GM19025 (cell line): ENCODE data around the gene GSG1L.

Source experiments
- ATAC-seq: cut with Tn5 transposase; IDR thresholded peaks from one replicate; pipeline ENCODE4 v1.9.1; 2021; ENCODE audit warnings: mild to moderate bottlenecking, low read depth, moderate library complexity; ENCODE audit not compliant: unreplicated experiment

The GSG1L gene

DNA sequence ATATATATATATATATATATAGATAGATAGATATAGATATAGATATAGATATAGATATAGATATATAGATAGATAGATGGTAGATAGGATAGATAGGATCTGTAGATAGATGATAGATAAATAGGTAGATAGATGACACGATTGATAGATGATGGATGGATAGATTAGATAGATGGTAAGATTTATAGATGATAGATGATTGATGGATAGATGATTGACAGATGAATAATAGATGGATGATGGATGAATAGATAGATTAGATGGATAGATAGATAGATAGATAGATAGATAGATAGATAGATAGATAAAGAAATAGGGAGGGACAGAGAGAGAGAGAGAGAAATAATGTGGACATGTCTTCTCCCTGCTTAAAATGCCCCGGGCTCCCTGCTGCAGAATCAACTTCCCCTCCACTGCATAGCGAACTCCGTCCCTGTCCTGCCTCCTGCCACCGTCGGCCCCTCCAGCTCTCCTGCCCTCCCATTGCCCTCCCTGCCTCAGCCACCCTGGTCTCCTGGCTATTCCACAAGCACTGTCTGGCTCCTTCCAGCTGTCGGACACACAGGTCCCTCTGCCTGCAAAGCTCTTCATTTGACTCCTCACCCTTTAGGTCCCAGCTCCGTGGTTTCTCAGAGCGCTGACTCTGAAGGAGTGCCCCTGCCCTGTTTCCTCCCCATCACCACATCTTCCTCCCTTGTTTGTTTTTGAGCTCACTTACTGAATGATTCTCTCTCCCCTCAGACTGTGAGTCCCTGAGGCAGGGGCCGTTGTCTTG is 259.6 kb downstream of the GSG1L start:
- ATAC-seq: no peak

DNA sequence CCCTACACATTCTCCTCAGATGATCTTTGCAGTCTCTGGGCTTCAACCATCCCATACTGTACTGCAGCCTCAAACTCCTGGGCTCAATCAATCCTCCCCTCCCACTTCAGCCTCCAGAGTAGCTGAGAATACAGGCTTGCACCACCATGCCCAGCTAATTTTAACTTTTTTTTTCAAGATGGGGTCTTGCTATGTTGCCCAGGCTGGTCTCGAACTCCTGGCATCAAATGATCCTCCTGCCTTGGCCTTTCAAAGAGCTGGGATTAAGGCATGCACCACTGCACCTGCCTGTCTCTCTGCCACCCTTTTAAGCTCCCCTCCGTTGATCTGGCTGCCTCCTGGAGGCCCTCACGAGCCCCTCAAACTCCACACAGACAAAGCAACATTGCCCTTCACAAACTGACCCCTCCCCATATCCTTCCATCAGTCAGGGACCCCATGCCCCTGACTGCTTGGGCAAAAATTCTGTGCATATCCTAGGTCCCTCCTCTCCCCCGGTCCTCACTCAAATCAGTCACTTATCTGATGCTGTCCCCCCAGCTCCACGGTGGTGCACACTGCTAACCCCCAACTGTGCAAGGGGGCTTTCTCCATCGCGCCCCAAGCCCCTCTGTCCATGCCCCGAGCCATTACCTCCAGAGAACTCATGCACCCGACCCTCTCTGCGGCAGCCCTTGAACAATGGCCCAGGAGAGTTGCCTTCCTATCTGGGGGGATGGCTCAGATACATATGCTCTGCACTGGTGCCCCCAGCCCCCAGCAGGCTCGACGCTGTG is 260.7 kb downstream of the GSG1L start:
- no peak for ATAC-seq

DNA sequence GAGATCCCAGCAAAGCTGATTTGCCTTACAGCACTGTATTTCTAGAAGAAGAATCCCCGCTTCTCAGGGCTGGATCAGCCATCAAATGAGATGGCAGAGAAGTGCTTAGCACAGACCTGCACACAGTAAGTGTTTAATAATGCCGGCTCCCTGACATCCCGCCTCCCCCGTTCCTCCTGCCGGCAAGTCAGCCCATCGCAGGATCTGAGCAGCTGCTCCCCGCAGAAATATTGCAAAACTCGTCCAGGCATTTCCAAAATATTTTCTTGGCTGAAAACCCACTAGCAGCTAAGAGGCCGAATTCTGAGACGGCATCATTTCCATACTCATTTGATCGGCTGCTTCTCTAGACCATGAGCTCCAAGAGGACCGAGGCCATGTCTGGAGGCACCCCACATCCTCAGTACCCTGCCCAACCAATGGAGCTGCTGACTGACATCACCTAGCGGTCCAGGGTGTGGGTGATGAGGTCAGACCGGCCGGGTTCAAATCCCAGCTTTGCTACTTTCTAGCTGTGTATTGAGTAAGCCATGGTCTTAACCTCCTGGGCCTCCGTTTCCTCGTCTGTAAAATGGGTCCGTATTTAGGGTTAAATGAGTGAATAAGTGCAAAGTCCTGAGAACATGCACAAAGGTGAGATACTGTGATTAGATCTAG is 262.1 kb downstream of the GSG1L start:
- ATAC-seq: no peak

DNA sequence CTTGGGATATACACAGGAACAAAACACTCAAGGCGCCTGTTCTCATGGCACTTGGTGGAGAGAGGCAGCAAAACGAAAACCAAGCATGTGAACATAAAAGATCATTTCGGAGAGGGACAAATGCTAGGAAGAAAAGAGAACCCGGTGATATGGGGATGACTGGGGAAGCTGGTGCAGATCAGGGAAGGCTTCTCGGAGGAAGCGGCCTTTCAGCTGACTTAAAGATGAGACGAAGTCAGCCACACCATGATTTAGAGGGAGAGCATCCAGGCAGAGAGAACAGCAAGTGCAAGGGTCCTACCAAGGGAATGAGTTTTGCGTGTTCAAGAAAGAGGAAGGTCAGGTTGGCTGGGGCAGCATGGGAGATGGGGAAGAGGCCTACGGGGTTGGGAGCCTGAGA is 262.7 kb downstream of the GSG1L start:
- no peak for ATAC-seq

DNA sequence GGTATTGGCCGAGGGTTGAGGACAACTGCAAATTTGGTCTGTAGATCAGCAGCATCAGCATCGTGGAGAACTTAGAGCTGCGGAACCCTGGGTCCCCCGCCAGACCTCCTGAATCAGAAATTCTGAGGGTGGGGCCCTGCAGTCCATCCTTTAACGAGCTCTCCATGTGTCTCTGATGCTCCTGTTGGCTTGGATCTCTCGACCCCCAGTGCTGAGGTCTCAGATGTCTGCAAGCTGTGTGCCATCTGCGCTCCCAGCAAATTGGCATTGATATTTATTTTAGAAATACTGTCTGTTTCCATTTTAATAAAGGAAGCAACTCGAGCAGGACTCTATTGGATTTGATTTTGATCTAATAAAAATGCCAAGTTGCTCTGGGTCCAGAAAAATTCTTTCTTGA is 263.6 kb downstream of the GSG1L start:
- ATAC-seq: no peak

DNA sequence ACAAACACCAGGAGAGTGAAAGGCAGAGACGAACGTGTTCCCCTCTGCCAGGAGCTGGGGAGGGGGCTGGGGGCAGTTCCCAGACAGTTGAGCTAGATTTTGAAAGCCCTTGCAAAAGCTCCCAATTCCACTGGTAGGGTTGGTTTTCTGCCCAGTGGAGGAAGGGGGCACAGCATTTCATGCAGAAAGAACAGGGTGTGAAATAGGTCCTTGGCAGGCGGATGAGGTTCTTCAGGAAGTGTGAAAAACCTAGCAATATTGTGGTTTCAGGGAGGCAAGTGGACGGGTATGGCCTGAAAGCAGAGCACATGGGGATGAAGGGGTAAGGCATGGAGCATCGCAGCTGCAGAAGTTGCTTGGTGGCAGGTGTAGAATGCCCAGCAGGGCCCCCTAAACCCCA is 265.3 kb downstream of the GSG1L start:
- ATAC-seq: no peak

DNA sequence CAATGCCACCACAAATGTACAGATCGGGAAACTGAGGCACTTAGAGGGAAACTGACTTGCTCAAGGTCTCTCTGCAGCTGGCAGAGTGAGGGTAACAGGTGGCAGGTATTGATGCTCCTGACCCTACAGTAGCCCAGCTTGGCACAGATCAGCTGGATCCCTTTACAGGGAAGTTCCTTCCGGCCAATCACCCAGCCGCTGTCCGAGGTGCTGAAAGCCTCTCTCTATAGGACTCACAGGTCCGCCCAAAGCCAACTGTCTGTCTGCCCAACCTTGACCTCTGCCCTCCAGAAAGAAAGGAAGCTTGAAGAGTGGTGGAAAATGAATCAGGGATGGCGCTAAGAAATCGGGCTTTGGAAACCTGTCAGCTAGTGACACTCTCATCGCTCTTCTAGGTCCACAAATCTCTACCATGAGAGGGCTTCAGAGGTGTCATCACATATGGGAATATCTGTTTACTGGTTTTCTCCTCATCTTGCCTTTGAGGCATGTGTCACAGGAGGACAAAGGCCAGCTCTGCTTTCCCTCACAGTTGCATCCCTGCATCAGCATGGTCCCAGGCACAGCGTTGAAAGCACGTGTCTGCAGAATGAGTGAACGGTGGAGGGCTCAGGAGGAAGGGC is 267.4 kb downstream of the GSG1L start:
- no peak for ATAC-seq

DNA sequence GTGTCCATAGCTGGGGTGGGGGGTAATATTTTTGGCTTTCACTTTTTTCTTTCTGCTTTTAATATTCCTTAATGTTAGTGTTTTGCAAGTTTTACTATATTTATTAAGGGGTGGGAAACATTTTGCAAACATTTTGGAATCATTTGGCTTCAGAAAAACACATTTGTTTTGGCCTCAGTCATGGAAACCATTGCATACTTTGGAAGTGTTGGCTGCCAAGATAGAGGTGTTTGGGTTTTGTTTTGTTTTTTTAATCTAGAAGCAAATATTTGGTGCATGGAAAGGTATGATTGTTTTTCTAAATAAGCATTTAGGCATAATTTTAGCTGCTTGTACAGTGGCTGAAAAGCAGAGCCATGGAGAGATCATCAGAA is 270.3 kb downstream of the GSG1L start:
- no peak for ATAC-seq

DNA sequence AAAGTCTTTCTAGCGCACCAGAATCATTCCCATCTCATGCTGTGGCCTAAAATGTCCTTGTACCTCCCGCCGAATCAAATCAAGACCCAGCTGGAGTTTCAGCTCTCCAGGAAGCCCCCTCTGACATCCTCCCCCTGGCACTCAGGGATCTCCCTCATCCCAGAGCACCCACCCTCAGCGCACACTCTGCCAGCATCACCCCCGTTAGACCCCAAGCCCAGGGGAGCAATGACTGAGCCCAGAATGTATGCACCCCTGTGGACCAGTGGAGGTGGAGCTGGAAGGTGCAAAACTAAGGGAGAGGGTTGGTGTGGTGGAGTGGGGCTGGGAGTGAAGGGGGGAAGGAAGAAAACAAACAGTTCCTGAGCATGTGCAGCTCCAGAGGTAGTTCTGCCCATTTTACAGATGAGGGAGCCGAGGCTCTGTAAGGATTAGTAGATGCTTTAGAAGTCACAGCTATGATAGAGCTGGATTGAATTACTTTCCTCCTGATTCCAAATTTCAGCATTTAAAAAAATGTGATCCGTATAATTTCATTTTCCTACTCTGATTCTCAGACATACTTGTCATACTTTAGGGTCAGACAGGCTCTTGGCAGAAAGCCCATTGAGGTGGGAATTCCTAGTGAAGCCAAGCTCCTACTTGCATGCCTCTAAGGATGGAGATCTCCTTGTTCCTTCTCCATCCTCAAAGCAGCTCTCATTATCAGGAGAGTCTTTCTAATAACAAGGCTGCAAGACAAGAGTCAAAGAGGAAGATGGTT is 270.8 kb downstream of the GSG1L start:
- ATAC-seq: no peak

DNA sequence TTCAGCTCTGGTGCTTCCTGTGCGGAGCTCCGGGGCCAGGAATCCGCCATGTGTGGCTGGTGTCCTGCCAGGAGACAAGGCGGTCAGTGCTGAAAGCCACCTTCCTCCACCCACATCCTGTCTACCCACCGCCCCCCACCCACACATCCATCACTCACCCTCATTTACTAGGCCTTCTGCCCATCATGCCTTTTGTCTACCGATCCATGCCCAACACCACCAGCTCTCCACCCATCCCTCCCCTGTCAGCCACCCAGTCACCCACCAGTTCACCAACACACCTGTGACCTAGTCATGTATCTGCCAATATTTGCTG is 272.2 kb downstream of the GSG1L start:
- no peak for ATAC-seq

DNA sequence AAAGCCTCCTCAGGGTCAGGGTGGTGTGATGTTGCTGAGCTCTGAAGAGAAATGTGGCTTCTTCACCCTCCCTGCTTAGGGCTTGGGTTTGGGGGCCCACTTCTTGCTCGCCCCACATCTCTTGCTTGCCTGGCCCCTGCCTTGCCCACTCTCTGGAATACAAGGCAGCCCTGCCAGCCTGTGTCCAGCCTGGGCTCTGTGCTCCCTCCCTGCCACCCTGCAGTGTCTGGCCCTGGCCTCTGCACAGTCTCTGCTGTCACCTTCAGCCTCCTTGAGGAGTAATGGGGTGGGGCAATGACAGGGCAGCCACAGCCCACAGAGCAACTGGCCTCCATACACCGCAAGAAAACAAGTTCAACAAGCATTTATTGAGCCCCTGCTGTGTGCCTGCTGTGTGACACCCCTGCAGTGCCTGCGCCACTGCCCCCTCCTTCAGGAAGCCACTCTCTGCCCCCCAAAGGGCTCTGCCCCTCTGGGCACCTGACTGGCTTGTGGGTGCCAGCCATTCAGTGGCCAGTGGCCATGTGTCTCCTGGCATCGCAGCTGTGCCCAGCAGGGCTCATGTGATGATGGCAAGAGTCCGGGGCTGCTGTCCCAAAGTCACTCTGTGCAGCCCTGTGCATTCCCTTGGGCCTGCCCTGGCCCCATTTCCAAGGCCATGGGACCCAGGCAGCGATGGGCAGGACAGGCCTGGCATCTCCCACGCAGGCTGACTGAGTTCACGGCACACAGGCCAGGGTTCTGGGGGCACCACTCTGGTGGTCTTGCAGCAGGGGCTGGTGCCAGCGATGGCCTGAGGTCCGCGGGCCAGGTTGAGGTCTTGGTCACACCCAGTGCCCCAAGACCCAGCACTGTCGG is 272.7 kb downstream of the GSG1L start:
- no peak for ATAC-seq

DNA sequence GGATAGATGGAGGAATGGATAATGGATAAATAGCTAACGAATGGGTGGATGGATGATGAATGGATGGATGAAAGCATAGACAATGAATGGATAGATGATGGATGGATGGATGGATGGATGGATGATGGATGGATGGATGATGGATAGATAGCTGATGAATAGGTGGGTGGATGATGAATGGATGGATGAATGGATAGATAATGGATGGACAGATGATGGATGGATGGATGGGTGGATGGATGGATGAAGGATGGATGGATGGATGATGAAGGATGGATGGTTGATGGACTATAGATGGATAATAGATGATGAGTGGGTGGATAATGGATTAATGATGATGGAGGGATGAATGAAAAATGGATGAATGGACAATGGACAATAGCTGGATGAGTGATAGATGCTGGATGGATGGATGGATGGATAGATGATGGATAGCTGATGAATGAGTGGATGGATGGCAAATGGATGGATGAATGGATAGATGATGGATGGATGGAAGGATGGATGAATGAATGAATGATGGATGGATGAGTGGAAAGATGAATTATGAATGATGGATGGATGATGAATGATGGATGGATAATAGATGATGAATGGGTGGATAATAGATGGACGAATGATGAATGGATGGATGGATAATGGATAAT is 273.8 kb downstream of the GSG1L start:
- no peak for ATAC-seq

DNA sequence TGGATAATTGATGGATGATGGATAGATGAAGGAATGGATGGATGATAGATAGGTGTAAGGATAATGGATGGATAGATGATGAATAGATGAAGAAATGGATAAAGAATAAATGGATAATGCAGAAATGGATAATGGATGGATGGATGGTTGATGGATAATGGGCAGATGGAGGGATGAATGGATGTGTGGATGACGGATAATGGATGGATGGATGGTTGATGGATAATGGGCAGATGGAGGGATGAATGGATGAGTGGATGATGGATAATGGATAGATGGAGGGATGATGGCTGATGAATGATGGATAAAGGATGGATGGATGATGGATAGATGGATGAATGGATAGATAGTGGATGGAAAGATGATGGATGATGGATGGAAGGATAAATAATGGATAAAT is 274.4 kb downstream of the GSG1L start:
- no peak for ATAC-seq

DNA sequence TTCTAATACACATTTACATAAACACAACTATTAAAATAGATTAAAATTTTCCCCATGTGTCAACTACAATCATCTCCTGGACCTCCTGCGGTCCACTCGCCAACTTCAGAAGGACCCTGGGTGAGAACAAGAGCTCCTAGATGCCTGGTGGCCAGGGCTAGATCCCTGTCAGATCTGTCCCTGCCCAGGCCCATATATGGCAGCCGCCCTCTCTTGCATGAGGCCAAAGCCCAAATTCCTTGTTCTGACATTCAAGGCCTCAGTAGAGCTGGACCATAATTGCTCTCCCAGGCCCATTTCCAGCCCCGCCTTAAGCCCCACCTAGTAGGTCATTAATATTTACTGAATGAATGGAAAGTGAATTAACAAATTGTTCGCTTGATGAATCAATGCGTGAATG is 275.8 kb downstream of the GSG1L start:
- ATAC-seq: no peak

DNA sequence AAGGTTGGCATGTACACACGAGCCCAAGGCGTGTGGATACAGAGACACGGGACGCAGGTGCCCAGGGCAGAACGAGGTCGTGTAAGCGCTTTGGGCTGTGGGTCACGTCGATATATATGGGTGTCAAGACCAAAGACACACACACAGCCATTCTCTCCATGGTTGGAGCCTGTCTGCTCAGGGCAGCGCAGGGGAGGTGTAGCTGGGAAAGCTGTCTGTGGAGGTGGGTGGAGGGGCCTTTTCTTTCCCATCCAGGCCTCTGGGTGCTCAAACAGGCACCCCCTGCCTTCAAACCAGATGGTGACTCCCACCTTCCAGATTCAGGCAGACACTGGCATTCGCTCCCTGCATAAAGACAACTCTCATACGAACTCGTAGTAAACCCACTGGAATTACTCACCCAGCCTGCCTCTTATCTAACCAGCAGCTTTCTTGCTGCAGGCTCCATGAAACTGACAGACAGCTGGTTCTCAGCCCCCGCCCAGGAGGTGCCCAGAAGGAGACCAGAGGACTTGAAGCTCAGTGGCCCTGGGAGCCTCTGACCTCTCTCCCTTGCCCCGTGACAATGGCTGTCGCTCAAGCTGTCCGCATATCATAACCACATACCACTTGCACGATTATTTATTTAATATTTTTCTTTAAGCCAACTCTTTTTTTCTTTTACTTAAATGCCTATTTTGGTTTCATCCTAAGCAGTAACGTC is 276.4 kb downstream of the GSG1L start:
- no peak for ATAC-seq

DNA sequence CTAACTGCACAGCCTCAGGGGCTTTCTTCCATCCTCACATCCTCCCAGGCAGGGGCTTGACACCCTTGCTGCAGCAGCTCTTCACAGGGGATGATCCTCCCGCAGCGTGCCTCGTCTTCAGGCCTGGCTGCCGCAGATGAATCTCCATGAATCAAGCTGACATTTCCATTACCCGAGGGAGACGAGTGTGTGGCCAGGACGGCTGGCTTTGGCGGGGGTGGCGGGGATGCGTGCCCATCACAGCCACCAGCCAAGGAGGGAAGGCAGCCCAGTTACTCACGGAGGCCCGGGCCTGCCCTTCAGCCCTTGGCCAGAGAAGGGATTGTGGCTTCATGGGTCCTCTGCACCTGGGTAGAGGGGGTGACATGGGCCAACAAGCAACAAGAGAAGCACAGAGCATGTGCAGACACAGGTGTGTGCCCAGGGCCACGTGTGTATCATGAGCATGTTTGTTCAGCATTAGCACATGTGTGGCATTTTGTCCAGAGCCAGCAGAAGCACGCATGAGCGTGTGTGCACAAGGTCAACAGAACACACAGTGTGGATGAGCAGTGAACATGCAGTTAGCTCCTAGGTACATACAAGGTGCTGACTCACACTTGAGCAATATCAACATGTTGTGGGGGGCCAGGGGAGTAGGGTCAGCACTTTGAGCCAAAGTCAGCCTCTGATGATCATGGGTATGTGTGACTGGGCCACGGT is 277.1 kb downstream of the GSG1L start:
- no peak for ATAC-seq

DNA sequence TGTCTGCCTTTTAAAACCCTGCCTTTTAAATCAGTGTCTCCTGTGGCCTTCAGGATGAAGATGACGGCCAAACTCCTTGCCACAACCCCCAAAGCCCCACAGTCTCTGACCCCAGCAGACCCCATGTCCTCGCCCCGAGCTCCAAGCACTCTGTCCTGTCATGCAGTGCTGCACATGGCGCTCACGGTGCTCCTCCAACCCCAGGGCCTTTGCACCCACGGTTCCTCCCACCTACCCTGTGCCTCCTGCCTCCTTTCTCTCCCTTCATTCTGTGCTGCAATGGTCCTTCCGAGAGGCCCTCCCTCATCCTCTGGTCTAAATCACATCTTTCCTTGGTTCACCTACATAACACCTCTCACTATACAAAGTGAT is 278.2 kb downstream of the GSG1L start:
- no peak for ATAC-seq
